HG03558 (cell line): Measurements from ENCODE around the gene OTULINL.
A peak's percentile ranks its signal among the peaks of the same experiment; 100 is the strongest.

Source experiments
- ATAC-seq: cut with Tn5 transposase; IDR thresholded peaks from one replicate; pipeline ENCODE4 v1.9.1; 2021; ENCODE audit warnings: moderate number of reproducible peaks; ENCODE audit not compliant: unreplicated experiment; ENCODE audit errors: extremely low read depth

The OTULINL gene

GRCh38 chr5:14574891-14575508, 6.6 kb upstream of the OTULINL start:
- no peak for ATAC-seq

- no peak for ATAC-seq
Observed at GRCh38 chr5:14576206-14576605, 5.4 kb upstream of the OTULINL start.

GRCh38 chr5:14577079-14577725, 4.4 kb upstream of the OTULINL start:
- no peak for ATAC-seq

GRCh38 chr5:14577971-14578370, 3.6 kb upstream of the OTULINL start:
- ATAC-seq = no peak

- ATAC-seq = no peak
Observed at GRCh38 chr5:14579246-14579645, 2.3 kb upstream of the OTULINL start.

- ATAC-seq = no peak
Observed at GRCh38 chr5:14579731-14580397, 1.7 kb upstream of the OTULINL start.

GRCh38 chr5:14580398-14581034, 1.1 kb upstream of the OTULINL start:
- ATAC-seq = no peak

GRCh38 chr5:14581891-14582796, 552 bp downstream of the OTULINL start:
- ATAC-seq = peak; percentile 39

GRCh38 chr5:14582797-14583137, 1.2 kb downstream of the OTULINL start:
- no peak for ATAC-seq

- ATAC-seq = no peak
Observed at GRCh38 chr5:14584848-14585247, 3.3 kb downstream of the OTULINL start.

- ATAC-seq = no peak
Observed at GRCh38 chr5:14587150-14587549, 5.6 kb downstream of the OTULINL start.

GRCh38 chr5:14588145-14588544, 6.6 kb downstream of the OTULINL start:
- ATAC-seq = no peak

- no peak for ATAC-seq
Observed at GRCh38 chr5:14588758-14589543, 7.4 kb downstream of the OTULINL start.

GRCh38 chr5:14590949-14591348, 9.4 kb downstream of the OTULINL start:
- ATAC-seq = no peak

GRCh38 chr5:14591548-14591947, 10.0 kb downstream of the OTULINL start:
- no peak for ATAC-seq

GRCh38 chr5:14593326-14594021, 11.9 kb downstream of the OTULINL start:
- no peak for ATAC-seq

GRCh38 chr5:14594378-14595074, 12.9 kb downstream of the OTULINL start:
- ATAC-seq = no peak

GRCh38 chr5:14595189-14595588, 13.6 kb downstream of the OTULINL start:
- ATAC-seq = peak; percentile 68
